Measurements from ENCODE around the gene PCDH8.
"Not testable (repeated sequence)": the region's sequence is repeated elsewhere in the genome, so short reads cannot be mapped to it uniquely, and the experiment has no call there.

PCDH8 gene

DNA sequence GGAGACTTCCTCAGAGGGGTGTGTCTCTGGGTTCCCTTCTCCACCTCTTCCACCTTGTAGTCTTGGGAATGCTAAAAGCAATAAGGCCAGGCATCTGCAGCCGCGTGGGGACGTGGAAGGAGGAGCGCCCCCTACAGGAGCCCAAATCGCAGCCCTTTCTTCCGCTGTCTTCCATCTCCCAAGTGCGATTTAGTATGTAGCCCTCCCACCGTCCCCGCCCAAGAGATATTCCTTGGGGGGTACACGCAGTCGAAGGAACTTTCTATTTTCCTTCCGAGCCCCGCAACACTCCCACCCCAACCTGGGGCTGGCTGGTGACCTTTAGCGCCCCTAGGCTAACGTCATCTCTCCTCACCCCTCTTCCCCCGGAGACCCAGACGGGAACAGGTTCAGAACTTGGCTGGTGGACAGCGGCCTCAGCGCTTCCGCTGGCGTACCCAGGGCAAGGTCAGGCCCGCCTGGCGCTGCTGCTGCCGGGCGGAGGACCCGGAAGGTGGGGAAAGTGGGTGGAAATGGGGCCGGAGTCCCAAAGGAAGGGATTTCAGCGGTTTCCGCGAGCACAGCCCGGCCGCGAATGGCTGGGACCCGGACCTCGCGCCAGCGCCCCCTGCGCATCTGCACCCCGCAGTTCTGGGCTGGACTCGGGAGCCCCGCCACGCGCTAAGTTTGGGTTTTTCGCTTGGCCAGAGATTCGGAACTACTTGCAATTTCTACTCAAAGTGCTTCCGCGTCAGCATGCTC lies 2.1 kb upstream of the PCDH8 start:
- peak in 1 of 2 donors; percentile 44 for DNase-seq (ENCODE audit: low read depth in 2 of 2)

DNA sequence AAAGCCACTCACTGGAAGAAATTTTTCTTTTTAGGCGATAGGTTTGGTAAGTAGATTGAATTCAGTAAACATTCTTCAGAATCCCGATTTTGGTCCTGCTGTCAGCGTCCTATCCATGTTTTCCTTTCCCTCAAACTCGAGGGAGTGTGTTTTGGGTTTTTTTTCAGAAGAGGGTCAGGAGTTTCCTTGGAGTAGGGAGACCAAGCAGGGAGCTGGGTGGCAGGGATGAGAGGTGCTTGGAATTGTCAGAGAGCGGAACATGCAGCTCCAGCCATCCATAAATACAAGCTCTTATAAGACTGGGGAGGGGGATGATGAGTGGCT lies 1.6 kb upstream of the PCDH8 start:
- no peak for DNase-seq (ENCODE audit: low read depth in 2 of 2)

DNA sequence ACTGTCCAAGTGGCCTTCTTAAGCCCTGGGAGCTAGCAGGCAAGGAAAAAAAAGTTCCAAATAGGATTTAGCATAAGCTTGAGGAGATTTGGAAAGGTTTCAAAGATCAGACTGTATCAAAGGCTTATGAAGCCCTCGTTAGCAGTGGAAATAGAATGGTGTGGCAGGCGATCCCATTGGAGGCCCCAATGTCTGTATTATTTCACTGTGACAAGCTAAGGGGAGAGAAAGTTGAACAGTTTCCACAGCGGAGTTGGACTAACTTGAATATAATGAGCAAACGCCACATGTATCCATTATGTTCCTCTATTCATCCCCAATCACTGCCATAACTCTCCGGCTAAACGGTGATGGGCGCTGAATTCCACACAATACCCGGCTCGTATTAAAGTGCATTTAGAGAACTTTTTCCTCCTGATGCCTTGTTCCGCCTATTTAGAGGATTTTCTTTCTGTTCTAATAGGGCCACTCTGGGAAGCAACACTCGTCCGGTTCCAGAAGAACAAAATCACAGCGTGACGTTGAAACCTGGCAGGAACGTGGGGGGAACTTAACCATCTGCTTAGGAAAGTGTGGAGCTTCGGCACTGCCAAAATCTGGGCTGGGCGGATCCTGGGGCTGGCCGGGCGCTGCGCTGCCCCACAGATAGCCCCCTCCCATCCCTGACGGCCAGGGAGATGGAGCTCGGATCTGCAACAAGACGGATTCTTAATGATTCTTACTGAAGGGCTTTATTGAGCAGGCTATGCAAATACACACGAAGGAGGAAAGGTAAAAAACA lies 1.0 kb upstream of the PCDH8 start:
- no peak for DNase-seq (ENCODE audit: low read depth in 2 of 2)

DNA sequence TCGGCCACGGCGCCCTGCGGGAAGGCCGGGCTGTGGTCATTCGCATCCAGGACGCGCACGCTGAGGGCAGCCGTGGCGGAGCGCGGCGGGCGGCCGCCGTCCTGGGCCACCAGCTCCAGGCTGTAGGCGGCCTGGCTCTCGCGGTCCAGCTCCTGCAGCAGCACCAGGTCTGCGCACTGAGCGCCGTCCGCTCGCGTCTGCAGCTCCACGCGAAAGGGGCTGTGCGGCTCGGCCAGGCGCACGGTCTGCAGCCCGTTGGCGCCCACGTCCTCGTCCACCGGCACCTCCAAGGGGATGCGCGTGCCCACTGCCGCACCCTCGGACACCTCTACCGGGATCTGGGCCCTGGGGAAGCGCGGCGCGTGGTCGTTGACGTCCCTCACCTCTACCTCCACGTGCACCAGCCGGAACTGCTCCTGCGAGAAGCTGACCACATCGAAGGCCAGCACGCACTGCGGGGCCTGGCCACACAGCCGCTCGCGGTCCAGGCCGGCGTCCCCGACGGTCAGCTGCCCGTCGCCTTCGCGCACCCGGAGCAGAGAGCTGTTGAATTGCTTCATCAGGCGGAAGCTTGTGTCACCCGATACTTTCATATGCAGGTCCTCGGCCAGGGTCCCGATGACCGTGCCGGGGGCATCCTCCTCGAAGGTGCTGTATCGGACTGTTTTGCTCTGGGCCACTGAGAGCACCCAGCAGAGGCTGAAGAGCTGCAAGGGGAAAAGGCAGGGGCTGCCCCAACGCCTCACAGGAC lies 583 bp downstream of the PCDH8 start:
- no peak for DNase-seq (ENCODE audit: low read depth in 2 of 2)

DNA sequence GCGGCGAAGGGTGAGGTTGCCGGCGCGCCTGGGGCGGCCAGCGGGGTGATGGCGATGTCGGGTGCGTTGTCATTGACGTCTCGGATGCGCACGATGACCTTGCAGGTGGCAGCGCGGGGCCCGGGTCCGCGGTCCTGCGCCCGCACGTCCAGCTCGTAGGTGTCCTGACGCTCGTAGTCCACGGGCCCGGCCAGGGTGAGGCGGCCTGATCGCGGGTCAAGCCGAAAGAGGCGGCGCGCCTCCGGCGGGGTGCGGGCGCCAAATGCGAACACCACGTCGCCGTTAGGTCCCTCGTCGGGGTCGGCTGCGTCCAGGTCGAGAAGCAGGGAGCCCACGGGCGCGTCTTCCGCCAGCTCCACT lies 1.1 kb downstream of the PCDH8 start:
- no peak for DNase-seq (ENCODE audit: low read depth in 2 of 2)

DNA sequence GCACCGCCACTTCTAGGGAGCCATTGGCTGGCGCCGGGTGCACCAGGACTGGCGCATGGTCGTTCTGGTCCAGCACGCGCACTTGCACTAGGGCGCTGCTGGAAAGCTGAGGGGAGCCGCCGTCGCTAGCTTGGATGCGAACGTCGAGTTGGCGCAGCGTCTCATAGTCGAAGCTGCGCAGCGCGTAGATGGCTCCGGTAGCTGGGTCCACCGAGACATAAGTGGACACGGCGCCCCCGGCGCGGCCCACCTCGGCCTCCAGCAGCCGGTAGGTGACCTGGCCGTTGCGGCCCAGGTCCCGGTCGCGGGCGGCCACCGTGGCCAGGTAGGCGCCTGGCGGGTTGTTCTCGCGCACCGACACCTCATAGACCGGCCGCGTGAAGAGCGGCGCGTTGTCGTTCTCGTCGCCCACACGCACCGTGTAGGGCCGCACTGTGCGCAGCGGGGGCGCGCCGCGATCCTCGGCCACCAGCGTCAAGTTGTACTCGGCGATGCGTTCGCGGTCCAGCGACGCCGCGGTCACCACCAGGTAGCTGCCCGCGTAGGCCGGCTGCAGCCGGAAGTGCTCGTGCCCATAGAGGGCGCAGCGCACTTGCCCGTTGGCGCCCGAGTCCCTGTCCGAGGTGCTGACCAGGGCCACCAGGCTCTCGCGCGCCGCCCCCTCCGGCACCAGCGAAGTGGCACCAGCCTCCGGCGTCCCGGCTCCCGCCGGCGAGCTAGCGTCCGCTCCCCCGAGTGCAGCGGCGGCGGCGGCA lies 1.7 kb downstream of the PCDH8 start:
- DNase-seq (ENCODE audit: low read depth in 2 of 2), result peak in 1 of 2 donors; percentile 26

DNA sequence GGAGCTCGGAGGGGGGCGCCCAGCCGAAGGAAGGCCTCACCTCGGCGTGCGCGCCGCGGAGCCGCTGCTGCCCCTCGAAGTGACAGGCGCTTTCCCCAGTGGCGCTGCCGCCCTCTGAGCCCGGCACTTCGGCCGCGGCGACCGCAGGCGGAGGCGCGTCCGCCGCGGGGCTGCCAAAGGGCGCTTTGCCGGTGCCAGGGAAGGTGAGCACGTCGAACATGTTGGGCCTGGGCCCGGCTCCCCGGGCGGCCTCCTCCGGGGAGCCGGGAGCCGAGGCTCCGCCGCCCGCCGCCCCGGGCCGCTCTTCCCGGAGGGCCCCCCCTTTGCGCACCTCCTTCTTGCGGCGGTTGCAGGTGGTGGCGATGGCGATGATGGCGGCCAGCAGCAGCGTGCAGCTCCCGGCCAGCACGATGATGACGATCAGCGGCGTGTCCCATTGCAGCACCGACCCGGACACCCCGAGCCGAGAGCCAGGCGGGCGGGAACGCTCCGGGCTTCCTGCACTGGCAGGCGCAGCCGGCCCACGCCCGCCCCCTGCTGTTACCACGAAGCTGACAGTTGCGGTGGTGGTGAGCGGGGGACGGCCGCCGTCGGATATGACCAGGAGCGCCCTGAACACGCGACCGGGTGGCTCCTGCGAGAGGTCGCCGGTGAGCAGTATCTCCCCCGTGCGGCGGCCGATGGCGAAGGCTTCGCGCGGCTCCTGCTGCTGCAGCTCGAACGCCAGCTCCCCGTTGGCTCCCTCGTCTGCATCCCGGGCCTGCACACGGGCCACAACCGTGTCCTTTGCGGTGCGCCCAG lies 2.5 kb downstream of the PCDH8 start:
- DNase-seq (ENCODE audit: low read depth in 2 of 2), result peak in 1 of 2 donors; percentile 21

DNA sequence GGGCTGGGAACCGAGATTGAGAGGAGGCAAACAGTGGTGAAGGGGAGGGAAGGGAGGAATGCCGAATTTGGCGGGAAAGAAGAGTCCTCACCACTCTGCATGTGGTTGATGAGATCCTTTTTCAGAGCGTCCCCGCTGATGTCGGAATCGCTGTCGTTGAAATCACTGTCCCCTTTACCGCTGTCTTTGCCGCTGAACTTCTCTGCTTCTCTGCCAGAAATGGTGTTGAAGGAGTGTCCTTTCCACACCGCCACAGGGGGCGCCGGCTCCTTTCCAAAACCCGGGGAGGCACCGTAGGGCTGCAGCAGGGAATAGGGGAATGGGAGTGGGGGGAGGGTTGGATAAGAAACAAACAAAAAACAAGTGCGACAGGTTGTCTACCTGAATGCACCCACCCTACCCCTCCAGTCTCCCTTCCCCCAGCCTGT lies 3.1 kb downstream of the PCDH8 start:
- no peak for DNase-seq (ENCODE audit: low read depth in 2 of 2)

DNA sequence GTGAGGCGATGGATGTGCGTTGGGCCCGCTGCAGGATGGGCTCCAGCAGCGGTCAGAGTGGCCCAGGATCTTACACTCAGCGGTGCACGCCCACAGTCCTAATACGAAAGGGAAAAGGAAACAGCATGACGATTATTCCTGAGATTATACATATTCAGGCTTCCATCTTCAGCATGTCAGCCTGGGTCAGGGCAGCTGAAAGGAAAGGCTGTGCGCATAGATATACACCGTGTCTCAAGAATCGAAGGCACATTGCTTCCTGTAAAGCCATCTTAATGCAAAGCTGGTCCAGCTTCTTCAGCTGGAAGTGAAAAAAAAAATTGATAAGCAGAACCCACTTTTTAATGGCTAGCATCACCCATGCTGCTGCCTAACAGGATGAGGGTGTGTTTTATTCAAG lies 3.6 kb downstream of the PCDH8 start:
- DNase-seq (ENCODE audit: low read depth in 2 of 2), result no peak

DNA sequence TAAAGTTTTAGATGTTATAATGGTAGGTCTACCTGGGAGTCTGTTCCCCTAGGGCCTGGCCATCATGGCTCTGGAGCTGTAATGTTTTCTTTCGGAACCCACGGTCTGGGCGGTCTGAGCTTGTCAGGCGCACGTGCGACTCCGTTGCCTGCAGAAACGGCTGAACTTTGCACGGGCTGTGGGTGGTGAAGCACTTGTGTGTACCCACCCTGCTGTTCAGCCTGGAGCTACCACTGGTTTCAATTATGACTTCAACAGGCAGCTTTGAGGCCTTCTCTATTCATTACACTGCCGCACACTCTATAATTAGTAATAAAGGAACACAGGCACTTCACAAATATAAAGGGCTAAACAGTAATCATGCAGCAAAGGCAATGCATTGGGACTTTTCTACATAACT lies 6.0 kb downstream of the PCDH8 start:
- no peak for DNase-seq (ENCODE audit: low read depth in 2 of 2)

DNA sequence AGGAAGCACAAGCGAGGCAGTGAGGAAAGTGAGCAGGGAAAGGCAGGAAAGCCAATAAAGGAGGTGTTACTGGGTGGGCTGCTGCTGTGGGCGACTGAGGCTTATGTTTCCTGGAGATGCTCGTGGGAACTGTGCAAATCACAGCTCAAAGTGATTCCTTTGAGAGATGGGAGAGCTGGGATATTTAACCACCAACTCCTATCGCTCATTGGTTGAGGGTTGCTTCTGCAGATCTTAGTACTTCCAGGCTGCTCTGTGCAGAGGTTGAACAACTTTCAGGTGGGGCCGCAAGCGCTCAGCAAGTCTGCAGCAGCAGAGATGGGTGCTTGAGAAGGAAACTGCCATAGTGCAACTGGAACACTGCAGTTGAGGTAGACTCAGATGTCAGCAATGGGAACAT lies 8.4 kb downstream of the PCDH8 start:
- DNase-seq (ENCODE audit: low read depth in 2 of 2), result no peak

DNA sequence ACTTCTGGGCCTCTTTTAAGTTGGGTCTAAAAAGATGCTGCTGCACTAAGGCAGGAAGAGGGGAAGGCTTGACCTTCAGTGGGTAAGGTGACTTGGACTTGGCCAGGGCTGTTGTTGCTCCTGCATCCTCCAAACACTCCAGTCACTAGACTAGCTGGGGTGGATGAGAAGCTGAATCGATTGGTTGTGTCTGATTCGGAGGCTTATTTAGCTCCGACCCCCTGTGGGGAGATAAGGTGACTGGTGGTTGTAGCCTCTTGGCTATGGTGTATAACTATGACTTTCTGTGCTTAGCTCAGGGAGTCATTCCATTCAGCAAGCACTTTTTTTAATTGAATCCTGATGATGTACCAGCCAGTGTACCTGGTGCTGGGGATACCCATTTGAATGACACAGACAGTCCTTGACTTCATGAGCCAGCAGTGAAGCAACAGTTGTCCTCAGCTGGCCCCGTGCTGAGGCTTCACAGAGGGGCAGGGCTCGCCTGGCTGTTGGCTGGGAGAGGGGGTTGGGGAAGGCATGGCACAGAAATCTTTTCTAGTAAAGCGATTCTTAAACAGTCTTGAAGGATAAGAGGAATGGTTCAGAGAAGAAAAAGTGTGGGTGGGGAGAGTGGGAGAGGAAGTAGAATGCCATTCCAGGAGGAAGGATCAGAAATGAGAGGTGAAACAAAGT lies 9.9 kb downstream of the PCDH8 start:
- no peak for DNase-seq (ENCODE audit: low read depth in 2 of 2)

DNA sequence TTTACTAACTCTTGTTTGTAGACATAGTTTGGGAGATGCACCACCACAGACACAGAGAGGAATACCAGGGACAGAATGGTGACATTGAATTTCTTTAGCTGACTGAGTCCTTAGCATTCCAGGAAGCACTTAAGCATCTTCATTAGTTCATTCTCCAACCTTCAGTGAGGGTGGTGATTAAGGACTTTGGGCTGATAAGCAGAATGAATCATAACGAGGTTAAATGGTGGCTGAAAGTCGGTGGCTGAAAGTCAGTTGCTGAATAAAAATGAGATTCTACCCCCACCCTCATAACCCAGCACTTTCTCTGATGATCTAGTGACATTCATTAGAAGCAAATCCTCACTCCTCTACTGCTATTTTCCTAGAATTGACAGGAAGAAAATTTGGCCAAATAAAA lies 10.6 kb downstream of the PCDH8 start:
- no peak for DNase-seq (ENCODE audit: low read depth in 2 of 2)

DNA sequence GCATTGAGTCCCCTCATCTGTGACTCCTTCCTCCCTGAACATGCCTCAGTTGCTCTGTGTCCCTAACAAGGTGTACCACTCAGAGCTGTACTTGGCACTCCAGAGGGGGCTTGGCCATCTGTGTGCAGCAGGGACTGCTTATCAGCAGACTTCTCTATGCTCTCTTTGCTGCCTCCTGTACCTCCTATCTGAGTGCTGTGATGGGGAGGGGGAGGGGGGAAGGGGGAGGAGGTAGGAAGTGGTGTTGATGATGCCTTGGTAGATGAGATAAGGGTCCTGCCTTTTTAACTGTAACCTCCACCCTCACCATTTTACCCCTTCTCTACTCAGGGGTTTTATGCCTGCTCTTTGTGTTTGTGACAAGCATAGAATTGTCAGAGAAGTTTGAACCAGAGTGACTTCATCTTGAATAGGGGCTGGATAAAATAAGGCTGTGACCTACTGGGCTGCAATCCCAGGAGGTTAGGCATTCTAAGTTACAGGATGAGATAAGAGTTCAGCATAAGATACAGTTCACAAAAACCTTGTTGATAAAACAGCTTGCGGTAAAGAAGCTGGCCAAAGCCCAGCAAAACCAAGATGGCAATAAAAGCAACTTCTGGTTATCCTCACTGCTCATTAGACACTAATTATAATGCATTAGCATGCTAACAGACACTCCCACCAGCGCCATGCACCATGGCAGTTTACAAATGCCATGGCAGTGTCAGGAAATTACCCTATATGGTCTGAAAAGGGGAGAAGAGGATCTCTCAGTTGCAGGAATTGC lies 13.2 kb downstream of the PCDH8 start:
- DNase-seq (ENCODE audit: low read depth in 2 of 2), result no peak

DNA sequence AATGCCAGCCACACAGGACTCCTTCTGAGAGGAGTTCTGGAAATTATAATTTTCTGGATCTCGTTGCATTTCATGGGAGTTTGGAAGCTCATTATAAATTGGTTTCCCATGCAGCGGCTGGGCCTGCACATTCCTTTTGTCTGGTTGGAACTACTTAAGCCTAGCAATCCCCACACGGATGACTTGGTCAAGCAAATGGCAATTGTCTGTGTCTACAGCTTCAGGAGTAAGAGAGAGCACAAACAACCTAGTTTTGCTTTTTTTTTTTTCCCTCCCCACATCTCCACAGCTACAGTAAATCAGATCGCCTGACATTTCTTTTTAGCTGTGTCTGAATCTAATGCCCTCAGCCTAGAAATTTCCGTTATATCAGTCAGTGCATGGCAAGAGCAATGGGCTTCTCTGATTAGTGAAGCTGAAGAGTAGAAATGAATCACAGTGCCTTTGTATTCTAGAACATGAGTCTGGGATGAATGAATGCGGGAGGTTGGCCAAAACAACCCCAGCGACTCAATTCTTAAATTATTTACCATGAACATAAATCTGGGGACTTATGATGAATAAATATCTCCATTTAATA lies 15.1 kb downstream of the PCDH8 start:
- DNase-seq (ENCODE audit: low read depth in 2 of 2), result no peak

DNA sequence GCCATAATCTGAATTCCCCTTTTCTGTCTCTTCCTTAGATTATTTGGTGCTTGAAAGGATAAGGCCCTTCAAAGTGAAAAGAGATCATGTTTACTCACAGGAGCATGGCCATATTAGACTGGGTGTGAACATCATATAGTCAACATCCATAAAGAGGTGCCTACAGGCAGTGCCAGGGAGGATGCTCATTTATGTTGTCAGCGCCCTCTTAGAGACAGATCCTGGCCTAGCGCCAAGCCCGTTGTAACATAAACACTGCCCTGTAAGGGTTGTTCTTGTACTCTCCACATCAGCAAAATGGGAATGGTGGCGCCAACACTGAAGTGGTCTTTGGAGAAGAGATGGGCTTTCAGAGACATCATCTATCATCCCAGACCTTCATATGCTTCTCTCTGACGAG lies 16.1 kb downstream of the PCDH8 start:
- DNase-seq (ENCODE audit: low read depth in 2 of 2), result no peak

DNA sequence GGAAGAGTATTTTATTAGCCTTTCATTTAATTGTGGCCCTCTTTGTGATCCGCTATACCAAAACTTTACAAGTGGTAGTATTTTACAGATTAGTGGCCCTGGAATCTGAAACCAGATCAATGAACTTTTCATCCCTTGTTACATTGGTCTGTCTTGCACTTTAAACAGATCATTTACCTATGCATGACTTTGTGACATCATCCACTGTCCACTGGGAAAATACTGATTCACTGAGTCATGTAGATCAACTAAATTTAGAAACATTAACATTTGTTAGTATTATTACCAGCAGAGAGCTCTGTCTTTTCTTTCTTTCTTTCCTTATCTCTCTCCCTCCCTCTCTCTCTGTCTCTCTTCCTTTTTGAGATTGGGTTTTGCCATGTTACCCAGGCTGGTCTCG lies 17.5 kb downstream of the PCDH8 start:
- no peak for DNase-seq (ENCODE audit: low read depth in 2 of 2)

DNA sequence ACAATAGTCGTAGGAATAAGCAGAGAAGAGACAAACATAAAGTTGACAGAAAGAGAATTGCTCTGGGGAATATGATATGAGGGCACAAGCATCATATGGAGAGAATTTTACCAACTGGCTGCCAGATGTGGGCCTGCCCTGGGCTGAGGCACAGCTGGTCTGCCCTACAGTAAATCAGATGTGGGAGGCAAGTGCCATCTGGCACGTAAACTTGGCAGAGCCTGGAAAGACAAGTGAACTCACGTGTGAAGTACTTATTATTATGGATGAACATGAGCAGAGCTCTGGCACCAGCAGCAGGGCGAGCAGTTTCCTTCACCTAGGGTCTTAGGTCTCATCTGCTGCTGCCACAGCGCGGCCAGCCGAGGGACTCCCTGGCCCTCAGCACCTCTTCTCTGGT lies 20.6 kb downstream of the PCDH8 start:
- no peak for DNase-seq (ENCODE audit: low read depth in 2 of 2)

DNA sequence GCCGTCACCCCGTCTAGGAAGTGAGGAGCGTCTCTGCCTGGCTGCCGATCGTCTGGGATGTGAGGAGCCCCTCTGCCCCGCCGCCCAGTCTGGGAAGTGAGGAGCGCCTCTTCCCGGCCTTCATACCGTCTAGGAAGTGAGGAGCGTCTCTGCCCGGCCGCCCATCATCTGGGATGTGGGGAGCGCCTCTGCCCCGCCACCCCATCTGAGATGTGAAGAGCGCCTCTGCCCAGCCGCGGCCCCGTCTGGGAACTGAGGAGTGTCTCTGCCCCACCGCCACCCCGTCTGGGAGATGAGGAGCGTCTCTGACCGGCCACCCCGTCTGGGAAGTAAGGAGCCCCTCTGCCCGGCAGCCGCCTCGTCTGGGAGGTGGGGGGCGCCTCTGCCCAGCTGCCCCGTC lies 30.6 kb downstream of the PCDH8 start:
- not testable (repeated sequence) for DNase-seq (ENCODE audit: low read depth in 2 of 2)

DNA sequence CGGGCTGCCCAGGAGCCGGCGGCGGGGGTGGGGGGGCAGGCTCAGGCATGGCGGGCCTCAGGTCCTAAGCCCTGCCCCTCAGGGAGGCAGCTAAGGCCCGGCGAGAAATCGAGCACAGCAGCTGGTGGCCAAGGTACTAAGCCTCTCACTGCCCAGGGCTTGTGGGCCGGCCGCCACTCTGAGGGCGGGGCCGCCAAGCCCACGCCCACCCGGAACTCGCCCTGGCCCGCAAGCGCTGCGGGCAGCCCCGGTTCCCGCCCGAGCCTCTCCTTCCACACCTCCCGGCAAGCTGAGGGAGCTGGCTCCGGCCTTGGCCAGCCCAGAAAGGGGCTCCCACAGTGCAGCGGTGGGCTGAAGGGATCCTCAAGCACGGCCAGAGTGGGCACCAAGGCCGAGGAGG lies 33.1 kb downstream of the PCDH8 start:
- no peak for DNase-seq (ENCODE audit: low read depth in 2 of 2)
